ENCODE measurements around the gene MUCL1.
A peak's percentile ranks its signal among the peaks of the same experiment; 100 is the strongest.
"Not testable (repeated sequence)": the region's sequence is repeated elsewhere in the genome, so short reads cannot be mapped to it uniquely, and the experiment has no call there.

Gene MUCL1

GRCh38 chr12:54853933-54854538 is at the start of gene MUCL1:
Gene MUCL1, plus strand, starts transcription at chr12:54854516. Its CDS starts 67 bp downstream, at chr12:54854583.
- no peak for FAIRE-seq

GRCh38 chr12:54821676-54822075 is 32.6 kb upstream of the MUCL1 start:
- no peak for FAIRE-seq

GRCh38 chr12:54824402-54824801 is 29.9 kb upstream of the MUCL1 start:
- no peak for FAIRE-seq

GRCh38 chr12:54829511-54829910 is 24.8 kb upstream of the MUCL1 start:
- FAIRE-seq: no peak

GRCh38 chr12:54830199-54830598 is 24.1 kb upstream of the MUCL1 start:
- FAIRE-seq: no peak

- no peak for FAIRE-seq
These were observed 22.7 kb upstream of the MUCL1 start for GRCh38 chr12:54831631-54832030.

- FAIRE-seq: no peak
These were observed 14.0 kb upstream of the MUCL1 start for GRCh38 chr12:54840244-54840865.

GRCh38 chr12:54857406-54857805 is 3.1 kb downstream of the MUCL1 start:
- no peak for FAIRE-seq

- no peak for FAIRE-seq
These were observed 4.2 kb downstream of the MUCL1 start for GRCh38 chr12:54858562-54858961.

- FAIRE-seq: no peak
These were observed 5.2 kb downstream of the MUCL1 start for GRCh38 chr12:54859502-54859901.

GRCh38 chr12:54861927-54862326 is 7.6 kb downstream of the MUCL1 start:
- no peak for FAIRE-seq

GRCh38 chr12:54863948-54864618 is 9.8 kb downstream of the MUCL1 start:
- FAIRE-seq: no peak

- no peak for FAIRE-seq
These were observed 11.5 kb downstream of the MUCL1 start for GRCh38 chr12:54865683-54866324.

GRCh38 chr12:54868690-54869089 is 14.4 kb downstream of the MUCL1 start:
- FAIRE-seq: no peak

GRCh38 chr12:54870048-54870447 is 15.7 kb downstream of the MUCL1 start:
- FAIRE-seq: no peak

- FAIRE-seq: no peak
These were observed 16.3 kb downstream of the MUCL1 start for GRCh38 chr12:54870617-54871016.

- FAIRE-seq: no peak
These were observed 24.8 kb downstream of the MUCL1 start for GRCh38 chr12:54879150-54879549.

- FAIRE-seq: no peak
These were observed 25.3 kb downstream of the MUCL1 start for GRCh38 chr12:54879579-54879978.

- FAIRE-seq: no peak
These were observed 27.8 kb downstream of the MUCL1 start for GRCh38 chr12:54882079-54882478.

- peak; percentile 40 for FAIRE-seq
These were observed 28.3 kb downstream of the MUCL1 start for GRCh38 chr12:54882597-54882996.

- not testable (repeated sequence) for FAIRE-seq
These were observed 34.1 kb downstream of the MUCL1 start for GRCh38 chr12:54888428-54888827.

- FAIRE-seq: no peak
These were observed 36.0 kb downstream of the MUCL1 start for GRCh38 chr12:54890339-54890738.

GRCh38 chr12:54891717-54892478 is 37.6 kb downstream of the MUCL1 start:
- no peak for FAIRE-seq
